GM12801 (cell line): Measurements from ENCODE around the gene XRN1.

Experiments used
- TF ChIP-seq, protein P1 (sequence below): IDR thresholded peaks from one replicate; pipeline ENCODE4 v1.5.1; 2011; ENCODE audit warnings: control low read depth; ENCODE audit not compliant: insufficient read length; ENCODE audit errors: extremely low read depth

The XRN1 gene, protein sequence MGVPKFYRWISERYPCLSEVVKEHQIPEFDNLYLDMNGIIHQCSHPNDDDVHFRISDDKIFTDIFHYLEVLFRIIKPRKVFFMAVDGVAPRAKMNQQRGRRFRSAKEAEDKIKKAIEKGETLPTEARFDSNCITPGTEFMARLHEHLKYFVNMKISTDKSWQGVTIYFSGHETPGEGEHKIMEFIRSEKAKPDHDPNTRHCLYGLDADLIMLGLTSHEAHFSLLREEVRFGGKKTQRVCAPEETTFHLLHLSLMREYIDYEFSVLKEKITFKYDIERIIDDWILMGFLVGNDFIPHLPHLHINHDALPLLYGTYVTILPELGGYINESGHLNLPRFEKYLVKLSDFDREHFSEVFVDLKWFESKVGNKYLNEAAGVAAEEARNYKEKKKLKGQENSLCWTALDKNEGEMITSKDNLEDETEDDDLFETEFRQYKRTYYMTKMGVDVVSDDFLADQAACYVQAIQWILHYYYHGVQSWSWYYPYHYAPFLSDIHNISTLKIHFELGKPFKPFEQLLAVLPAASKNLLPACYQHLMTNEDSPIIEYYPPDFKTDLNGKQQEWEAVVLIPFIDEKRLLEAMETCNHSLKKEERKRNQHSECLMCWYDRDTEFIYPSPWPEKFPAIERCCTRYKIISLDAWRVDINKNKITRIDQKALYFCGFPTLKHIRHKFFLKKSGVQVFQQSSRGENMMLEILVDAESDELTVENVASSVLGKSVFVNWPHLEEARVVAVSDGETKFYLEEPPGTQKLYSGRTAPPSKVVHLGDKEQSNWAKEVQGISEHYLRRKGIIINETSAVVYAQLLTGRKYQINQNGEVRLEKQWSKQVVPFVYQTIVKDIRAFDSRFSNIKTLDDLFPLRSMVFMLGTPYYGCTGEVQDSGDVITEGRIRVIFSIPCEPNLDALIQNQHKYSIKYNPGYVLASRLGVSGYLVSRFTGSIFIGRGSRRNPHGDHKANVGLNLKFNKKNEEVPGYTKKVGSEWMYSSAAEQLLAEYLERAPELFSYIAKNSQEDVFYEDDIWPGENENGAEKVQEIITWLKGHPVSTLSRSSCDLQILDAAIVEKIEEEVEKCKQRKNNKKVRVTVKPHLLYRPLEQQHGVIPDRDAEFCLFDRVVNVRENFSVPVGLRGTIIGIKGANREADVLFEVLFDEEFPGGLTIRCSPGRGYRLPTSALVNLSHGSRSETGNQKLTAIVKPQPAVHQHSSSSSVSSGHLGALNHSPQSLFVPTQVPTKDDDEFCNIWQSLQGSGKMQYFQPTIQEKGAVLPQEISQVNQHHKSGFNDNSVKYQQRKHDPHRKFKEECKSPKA (N-terminal part only)

DNA sequence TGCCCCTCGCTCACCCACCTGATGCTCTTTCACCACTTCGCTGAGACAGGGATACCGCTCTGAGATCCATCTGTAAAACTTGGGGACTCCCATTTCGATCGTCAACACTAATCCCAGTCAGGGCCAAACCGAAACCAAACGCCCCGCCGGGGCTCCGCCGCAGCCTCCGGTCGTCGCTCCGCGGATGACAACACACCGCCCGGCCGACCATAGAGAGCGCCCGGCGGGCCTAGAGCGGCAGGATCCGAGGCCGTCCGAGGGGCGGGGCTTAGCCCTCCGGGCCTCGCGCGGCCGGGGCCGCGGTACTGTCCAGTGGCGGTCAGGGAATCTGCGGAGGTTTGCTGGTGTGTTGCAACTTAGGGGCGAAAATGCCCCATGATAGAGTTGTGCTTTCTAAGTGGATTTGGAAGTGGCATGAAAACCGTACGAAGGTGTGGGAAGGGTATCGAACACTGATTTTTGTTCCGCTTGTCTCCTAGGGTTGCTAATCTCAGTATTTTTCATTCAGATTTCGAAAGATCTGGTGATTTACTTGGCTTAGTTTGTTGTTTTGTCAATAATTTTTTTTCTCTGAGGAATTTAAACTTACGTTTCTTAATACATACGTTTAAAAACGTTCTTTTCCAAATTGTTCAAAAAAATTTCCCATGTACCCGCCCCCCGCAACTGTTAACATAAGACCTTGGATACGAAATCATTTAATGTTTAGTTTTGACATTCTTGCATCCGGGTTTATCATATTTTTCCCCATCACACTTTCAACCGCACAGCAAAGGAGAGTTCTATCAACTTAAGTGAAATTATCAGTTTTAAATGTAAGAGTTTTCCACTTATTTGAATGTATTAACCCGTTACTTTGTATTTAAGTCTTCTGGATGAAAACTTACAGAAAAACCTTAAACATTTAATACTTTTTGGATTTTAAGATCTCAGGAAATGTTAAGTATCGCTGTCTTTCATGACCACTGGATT is at the start of gene XRN1:
Gene XRN1 (minus strand): TSS at position 186 of the 972 bp plus-strand sequence. CDS start 93 bp downstream, at position 93.
- TF ChIP-seq, protein P1, sequence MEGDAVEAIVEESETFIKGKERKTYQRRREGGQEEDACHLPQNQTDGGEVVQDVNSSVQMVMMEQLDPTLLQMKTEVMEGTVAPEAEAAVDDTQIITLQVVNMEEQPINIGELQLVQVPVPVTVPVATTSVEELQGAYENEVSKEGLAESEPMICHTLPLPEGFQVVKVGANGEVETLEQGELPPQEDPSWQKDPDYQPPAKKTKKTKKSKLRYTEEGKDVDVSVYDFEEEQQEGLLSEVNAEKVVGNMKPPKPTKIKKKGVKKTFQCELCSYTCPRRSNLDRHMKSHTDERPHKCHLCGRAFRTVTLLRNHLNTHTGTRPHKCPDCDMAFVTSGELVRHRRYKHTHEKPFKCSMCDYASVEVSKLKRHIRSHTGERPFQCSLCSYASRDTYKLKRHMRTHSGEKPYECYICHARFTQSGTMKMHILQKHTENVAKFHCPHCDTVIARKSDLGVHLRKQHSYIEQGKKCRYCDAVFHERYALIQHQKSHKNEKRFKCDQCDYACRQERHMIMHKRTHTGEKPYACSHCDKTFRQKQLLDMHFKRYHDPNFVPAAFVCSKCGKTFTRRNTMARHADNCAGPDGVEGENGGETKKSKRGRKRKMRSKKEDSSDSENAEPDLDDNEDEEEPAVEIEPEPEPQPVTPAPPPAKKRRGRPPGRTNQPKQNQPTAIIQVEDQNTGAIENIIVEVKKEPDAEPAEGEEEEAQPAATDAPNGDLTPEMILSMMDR: no peak

DNA sequence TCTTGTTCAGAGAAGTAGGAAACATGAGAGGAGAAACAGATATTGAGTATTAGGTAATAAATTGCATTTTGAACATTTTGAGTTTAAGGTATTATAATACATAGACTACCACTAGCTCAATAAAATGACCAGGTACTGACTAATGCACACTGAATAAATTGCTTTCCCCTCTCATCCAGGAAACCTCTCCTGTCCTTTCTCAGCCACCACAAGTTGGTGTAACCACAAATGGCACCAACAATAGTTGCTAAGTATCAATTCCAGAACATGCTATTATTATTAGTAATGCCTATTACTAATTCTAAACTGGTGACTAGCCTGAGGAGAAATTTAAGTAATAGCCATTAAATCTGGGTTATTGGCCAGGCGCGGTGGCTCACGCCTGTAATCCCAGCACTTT is 47.3 kb upstream of the XRN1 start:
- TF ChIP-seq, protein P1: no peak

DNA sequence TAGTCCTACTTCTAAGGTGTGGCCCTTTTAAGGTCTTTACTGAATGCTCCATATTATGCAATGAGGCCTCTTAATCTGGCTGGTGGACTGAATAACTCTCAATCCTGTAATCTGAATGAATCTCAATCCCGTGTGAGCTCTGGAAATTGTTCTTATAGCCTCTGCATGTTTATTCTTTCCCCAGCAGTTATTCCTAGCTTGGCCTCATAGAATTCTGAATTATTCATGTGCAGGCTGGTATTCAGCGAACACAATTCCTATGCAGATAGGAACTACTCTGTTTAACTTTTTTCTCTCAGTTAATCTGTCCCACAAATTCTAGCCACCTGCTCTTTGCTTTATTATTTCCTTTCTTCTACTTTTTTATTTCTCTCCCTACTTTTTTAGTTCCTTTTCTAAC is 44.3 kb upstream of the XRN1 start:
- TF ChIP-seq, protein P1: no peak

DNA sequence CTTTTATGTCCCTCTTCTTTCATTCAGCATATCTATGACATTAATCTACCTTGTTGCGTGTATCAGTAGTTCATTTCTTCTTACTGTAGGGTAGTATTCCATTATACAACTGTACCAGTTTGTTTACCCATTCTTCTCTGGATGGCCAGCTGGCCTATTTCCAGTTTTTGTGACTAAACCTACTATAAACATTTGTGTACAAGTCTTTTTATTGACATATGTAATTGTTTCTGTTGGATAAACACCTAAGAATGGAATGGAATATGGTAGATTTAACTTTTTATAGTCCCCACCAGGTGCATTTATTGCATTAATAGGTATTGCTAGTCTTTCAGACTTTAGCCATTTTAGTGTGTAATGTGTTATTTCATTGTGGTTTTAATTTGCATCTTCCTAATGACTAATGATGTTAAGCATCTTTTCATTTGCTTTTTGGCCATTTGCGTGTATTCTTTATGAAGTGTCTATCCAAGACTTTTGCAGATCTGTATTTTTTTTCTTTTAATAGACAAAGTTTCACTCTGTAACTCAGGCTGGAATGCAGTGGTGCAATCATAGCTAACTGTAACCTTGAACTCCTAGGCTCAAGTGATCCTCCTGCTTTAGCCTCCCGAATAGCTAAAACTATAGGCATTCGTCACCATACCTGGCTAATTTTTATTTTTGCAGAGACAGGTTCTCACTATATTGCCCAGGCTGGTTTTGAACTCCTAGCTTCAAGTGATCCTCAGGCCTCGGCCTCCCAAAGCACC is 41.9 kb upstream of the XRN1 start:
- TF ChIP-seq, protein P1: no peak

DNA sequence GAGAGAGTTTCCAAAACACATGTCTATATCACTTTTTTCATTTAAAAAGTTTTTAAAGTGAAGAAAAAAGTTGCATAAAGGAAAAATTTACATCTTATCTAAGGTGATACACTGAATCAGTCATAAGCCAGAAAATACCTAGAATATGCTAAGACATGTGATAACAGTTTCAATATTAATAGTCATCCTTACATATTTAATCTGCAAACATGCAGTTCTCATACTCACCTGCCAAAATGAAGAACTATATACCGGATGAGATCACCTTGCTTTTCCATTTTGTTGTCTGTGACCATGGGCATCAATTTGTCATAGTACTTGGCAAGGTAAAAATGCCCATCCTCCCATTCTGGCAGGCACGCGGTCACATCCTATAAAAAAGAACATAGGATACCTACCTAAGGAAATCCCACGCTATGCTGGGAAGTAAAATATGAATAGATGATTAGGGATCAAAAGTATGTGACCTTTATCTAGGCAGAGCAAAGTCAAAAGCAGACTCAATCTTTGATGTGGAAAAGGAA is 37.1 kb upstream of the XRN1 start:
- TF ChIP-seq, protein P1: no peak

DNA sequence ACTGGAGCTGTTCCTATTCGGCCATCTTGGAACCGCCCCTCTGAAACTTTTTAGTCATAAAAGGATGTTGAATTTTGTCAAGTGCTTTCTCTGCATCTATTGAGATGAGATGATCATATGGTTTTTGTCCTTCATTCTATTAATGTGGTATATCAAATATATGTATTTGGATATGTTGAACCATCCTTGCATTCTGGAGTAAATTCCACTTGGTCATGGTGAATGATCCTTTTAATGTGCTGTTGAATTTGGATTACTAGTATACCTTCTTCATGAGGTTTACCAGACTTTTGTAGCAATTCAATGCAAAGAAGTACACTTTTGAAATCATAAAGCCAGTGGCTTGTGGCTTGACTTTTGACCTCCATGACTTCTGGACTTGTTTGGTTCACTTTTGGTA is 33.4 kb upstream of the XRN1 start:
- TF ChIP-seq, protein P1: no peak
